B cell (primary cell): ENCODE measurements around the gene PTH2. TPM values are rescaled to one million over a fixed set of nuclear protein-coding genes. Genes with fewer than 3 reads are reported as not detected.

Source experiments
- ATAC-seq: fragments of 200-7000 bp; cut with Tn5 transposase; one replicate; pipeline ENCODE4 v1.10.0; 2021; ENCODE audit warnings: low read depth, mild to moderate bottlenecking, moderate number of reproducible peaks, moderate library complexity
- CTCF ChIA-PET: fragments of 350-600 bp; sonication (Branson Sonifier 250); formaldehyde crosslinking; loops from one replicate; lab custom pipeline; 2021; ENCODE audit warnings: antibody characterized with exemption, inconsistent platforms; lab: Charles Lee
- POLR2A ChIA-PET: fragments of 350-600 bp; sonication (Branson Sonifier 250); formaldehyde crosslinking; loops from one replicate; lab custom pipeline; 2021; ENCODE audit warnings: antibody characterized with exemption; lab: Charles Lee
- DNase-seq: peaks from one replicate; pipeline ENCODE4 v3.0.0; 2013
- H2AFZ ChIP-seq: 2 replicates; pipeline ENCODE4 v1.6.1; 2012; ENCODE audit warnings: mild to moderate bottlenecking, low read depth, low read length; ENCODE audit not compliant: insufficient read depth, poor library complexity, severe bottlenecking
- H3K27ac ChIP-seq, 2 donors: 1 replicate in 1 of 2; 2 replicates in 1 of 2; pipeline ENCODE4 v1.5.1; 2012 to 2013; ENCODE audit warnings: low read length in 2 of 2, mild to moderate bottlenecking in 2 of 2, moderate library complexity in 1 of 2
- H3K27me3 ChIP-seq, 4 experiments: fragments of 200-600 bp in 1 of 4; sonication (generic) in 1 of 4; replicated peaks in 1 of 4; 1 replicate in 2 of 4; 2 replicates in 2 of 4; pipeline versions ENCODE4 v1.6.1 to v1.7.0; 2013 to 2016; ENCODE audit warnings: low read length in 3 of 4, mild to moderate bottlenecking in 2 of 4, mixed read lengths in 1 of 4, moderate library complexity in 1 of 4; ENCODE audit not compliant: insufficient read depth in 4 of 4, control insufficient read depth in 3 of 4; ENCODE audit errors: control extremely low read depth in 1 of 4
- H3K36me3 ChIP-seq, 2 experiments: replicated peaks in 1 of 2; 1 replicate in 1 of 2; 2 replicates in 1 of 2; pipeline versions ENCODE4 v1.6.1 to v1.7.1; 2013; ENCODE audit warnings: low read length in 1 of 2; ENCODE audit not compliant: insufficient read depth in 2 of 2, control insufficient read depth in 1 of 2; ENCODE audit errors: control extremely low read depth in 1 of 2, extremely low read depth in 1 of 2
- H3K4me1 ChIP-seq, 2 donors: fragments of 200-600 bp in 1 of 2; sonication (generic) in 1 of 2; 1 replicate in 1 of 2; 2 replicates in 1 of 2; pipeline versions ENCODE4 v1.5.1 to v1.6.1; 2013 to 2017; ENCODE audit warnings: low read length in 2 of 2; ENCODE audit not compliant: control insufficient read depth in 2 of 2, insufficient read depth in 2 of 2
- H3K4me2 ChIP-seq: replicated peaks from 2 replicates; pipeline ENCODE3; 2012; ENCODE audit warnings: mild to moderate bottlenecking, low read depth, low read length; ENCODE audit not compliant: poor library complexity, severe bottlenecking
- H3K4me3 ChIP-seq, 5 experiments: fragments of 200-600 bp in 1 of 5; sonication (generic) in 1 of 5; 1 replicate in 3 of 5; 2 replicates in 2 of 5; pipeline versions ENCODE4 v1.5.1 to v1.7.0; 2011 to 2016; ENCODE audit warnings: low read length in 4 of 5, mild to moderate bottlenecking in 4 of 5, low read depth in 2 of 5, control low read depth in 1 of 5, moderate library complexity in 1 of 5; ENCODE audit not compliant: insufficient read depth in 1 of 5; ENCODE audit errors: control extremely low read depth in 1 of 5, extremely low read depth in 1 of 5
- H3K79me2 ChIP-seq: fragments of 200-600 bp; sonication (generic); one replicate; pipeline ENCODE4 v1.6.0; 2016; ENCODE audit warnings: low read length; ENCODE audit not compliant: control insufficient read depth, insufficient read depth
- H3K9ac ChIP-seq: fragments of 200-600 bp; sonication (generic); 2 replicates; pipeline ENCODE4 v1.6.1; 2017; ENCODE audit warnings: mild to moderate bottlenecking, low read length, moderate library complexity
- H3K9me3 ChIP-seq, 3 donors: one replicate each; pipeline versions ENCODE4 v1.6.1 to v1.7.1; 2013; ENCODE audit warnings: low read length in 2 of 3; ENCODE audit not compliant: control insufficient read depth in 2 of 3, insufficient read depth in 1 of 3; ENCODE audit errors: control extremely low read depth in 1 of 3
- H4K20me1 ChIP-seq: 2 replicates; pipeline ENCODE4 v1.6.0; 2012; ENCODE audit warnings: mild to moderate bottlenecking, low read length; ENCODE audit not compliant: insufficient read depth, control insufficient read depth, poor library complexity, severe bottlenecking
- H3K27ac Mint-ChIP-seq: one replicate; pipeline ENCODE4 v1.8.0; 2021; ENCODE audit warnings: mixed read lengths
- H3K27me3 Mint-ChIP-seq: one replicate; pipeline ENCODE4 v1.8.0; 2021; ENCODE audit warnings: mixed read lengths
- H3K4me1 Mint-ChIP-seq: one replicate; pipeline ENCODE4 v1.8.0; 2021; ENCODE audit warnings: mixed read lengths
- H3K4me3 Mint-ChIP-seq: one replicate; pipeline ENCODE4 v1.8.0; 2021; ENCODE audit warnings: mixed read lengths
- H3K9me3 Mint-ChIP-seq: one replicate; pipeline ENCODE4 v1.8.0; 2022; ENCODE audit warnings: mixed read lengths; ENCODE audit not compliant: insufficient read depth
- CTCF ChIP-seq: fragments of 200-600 bp; IDR thresholded peaks from one replicate; pipeline ENCODE4 v1.8.0; 2022; ENCODE audit warnings: antibody characterized with exemption, mild to moderate bottlenecking
- EZH2 ChIP-seq: IDR thresholded peaks from 2 replicates; pipeline ENCODE4 v1.6.1; 2012; ENCODE audit warnings: borderline replicate concordance, low read depth, mild to moderate bottlenecking, moderate library complexity, low read length; ENCODE audit not compliant: insufficient read depth, poor library complexity, severe bottlenecking
- WGBS: methylation state at CpG from one replicate; pipeline ENCODE4 v1.1.5; 2013; ENCODE audit warnings: missing lambda C conversion rate; ENCODE audit not compliant: insufficient coverage; 5-methylcytosine and 5-hydroxymethylcytosine counted together
- intact Hi-C: fragments of 100-400 bp; cut with micrococcal nuclease; formaldehyde crosslinking; loops from one replicate; pipeline ENCODE4 v1.10.0; 2022
- polyA plus RNA-seq: library from polyadenylated mRNA; depleted of rRNA; stranded (reverse); fragments of >200 nt; gene quantifications from 2 replicates; pipeline ENCODE4 v1.2.3, GENCODE V29; 2012
- total RNA-seq, 2 donors: library from RNA; stranded (reverse); fragments of 120-200 nt in 1 of 2; gene quantifications; 1 replicate in 1 of 2; 2 replicates in 1 of 2; pipeline versions ENCODE4 v1.2.3 to v1.2.4, GENCODE V29; 2013 to 2022

Gene PTH2
- total and polyA plus RNA-seq, 2 donors (not counting 1 experiment from before 2014, with no cell fraction given), result not detected

- 98% methylated on average over 6 of the region's 7 CpGs for WGBS
- Histone ChIP-seq H3K36me3 (peaks cover 0 to 42% of the 10 kb centered on the region in 2 experiments), H4K20me1 (peaks cover 21% of the 10 kb centered on the region), H3K79me2 (peaks cover 46% of the 10 kb centered on the region), H3K27me3 (no peaks in the 10 kb centered on the region), H2AFZ (no peak overlapping the region), H3K4me1 (peaks cover 23 to 36% of the 10 kb centered on the region in 2 donors), H3K27ac (peak overlapping the region in 1 of 2 donors; percentile 35), H3K4me3 (peak overlapping the region in 2 of 5 experiments; percentile 99 to 100), H3K4me2 (peak overlapping the region; percentile 97), H3K9ac (peak overlapping the region; percentile 98), H3K9me3 (peaks cover 0 to 3% (median 0%) of the 10 kb centered on the region in 3 donors)
- Mint-ChIP-seq H3K4me1 (peaks cover 43% of the 10 kb centered on the region), H3K27me3 (no peaks in the 10 kb centered on the region), H3K27ac (peak overlapping the region; percentile 70), H3K9me3 (no peaks in the 10 kb centered on the region), H3K4me3 (peak overlapping the region; percentile 99)
- ChIA-PET CTCF (interaction anchor here (0.6 to 5.0 kb wide), 5 partner anchors 19 to 195 kb away, joined by 3 to 44 read pairs (median 3); no protein-coding TSS in a partner anchor), POLR2A (interaction anchor here (1.4 kb wide), 1 partner anchor 19 kb away, joined by 22 read pairs; no protein-coding TSS in a partner anchor)
- no peak for ATAC-seq
- intact Hi-C loops, result no loop called here
- TF ChIP-seq EZH2 (no peak), CTCF (no peak)
- no peak for DNase-seq
Observed at GRCh38 chr19:49450405-49450804, 27.2 kb upstream of the PTH2 start.

GRCh38 chr19:49448432-49448786 is 25.2 kb upstream of the PTH2 start:
- Histone ChIP-seq H3K9me3 (no peaks in the 10 kb centered on the region), H2AFZ (no peak overlapping the region), H3K4me2 (no peak overlapping the region), H3K4me1 (peaks cover 14 to 31% of the 10 kb centered on the region in 2 donors), H3K9ac (no peak overlapping the region), H3K27ac (no peak overlapping the region), H3K27me3 (no peaks in the 10 kb centered on the region), H3K36me3 (peaks cover 0 to 37% of the 10 kb centered on the region in 2 experiments), H3K79me2 (peaks cover 30% of the 10 kb centered on the region), H3K4me3 (no peak overlapping the region), H4K20me1 (peaks cover 21% of the 10 kb centered on the region)
- 100% methylated on average over 5 of the region's 6 CpGs for whole genome bisulfite sequencing
- H3K27me3 Mint-ChIP-seq, result no peaks in the 10 kb centered on the region
- no peaks in the 10 kb centered on the region for H3K9me3 Mint-ChIP-seq
- ATAC-seq, result no peak
- H3K4me1 Mint-ChIP-seq, result peaks cover 43% of the 10 kb centered on the region
- CTCF ChIA-PET, result no interaction called here
- no peak for DNase-seq
- H3K4me3 Mint-ChIP-seq, result peak overlapping the region; percentile 23
- TF ChIP-seq CTCF, result no peak
- no peak for TF ChIP-seq EZH2
- POLR2A ChIA-PET, result interaction anchor here (1.1 kb wide), 1 partner anchor 21 kb away, joined by 4 read pairs; no protein-coding TSS in a partner anchor
- intact Hi-C loops, result no loop called here
- H3K27ac Mint-ChIP-seq, result peak overlapping the region; percentile 20
